K562 (cell line): ENCODE data around the gene CTIF. TPM values are rescaled to one million over a fixed set of nuclear protein-coding genes. Genes with fewer than 3 reads are reported as not detected.

Source experiments
- CXXC5 ChIP-seq: fragments of 250-450 bp; sonication (Bioruptor Pico); IDR thresholded peaks from 2 replicates; pipeline ENCODE4 v1.8.0; 2022; ENCODE audit warnings: inconsistent platforms, mild to moderate bottlenecking, moderate library complexity
- GATAD2A ChIP-seq: fragments of 450-650 bp; IDR thresholded peaks from 2 replicates; pipeline ENCODE4 v1.6.1; 2017
- HCFC1 ChIP-seq: IDR thresholded peaks from 2 replicates; pipeline ENCODE4 v1.6.1; 2012; ENCODE audit warnings: low read depth, low read length, improper control_type of control experiment
- HNRNPLL ChIP-seq: fragments of 200-400 bp; formaldehyde crosslinking; IDR thresholded peaks from 2 replicates; pipeline ENCODE4 v1.6.1; 2017; ENCODE audit warnings: low read length, low read depth, mild to moderate bottlenecking; ENCODE audit not compliant: poor library complexity, severe bottlenecking
- LCOR ChIP-seq: sonication (generic); formaldehyde crosslinking; IDR thresholded peaks from 2 replicates; pipeline ENCODE4 v1.8.0; 2022; ENCODE audit warnings: mild to moderate bottlenecking, missing genetic modification reagents
- PHF20 ChIP-seq: fragments of 450-650 bp; IDR thresholded peaks from 2 replicates; pipeline ENCODE4 v1.6.1; 2018; ENCODE audit not compliant: partially characterized antibody
- POLR2B ChIP-seq: fragments of 450-650 bp; IDR thresholded peaks from 2 replicates; pipeline ENCODE4 v1.6.1; 2018; ENCODE audit warnings: low read depth; ENCODE audit not compliant: partially characterized antibody
- RERE ChIP-seq: sonication (generic); formaldehyde crosslinking; IDR thresholded peaks from 2 replicates; pipeline ENCODE4 v1.8.0; 2023; ENCODE audit warnings: missing genetic modification reagents, mild to moderate bottlenecking, borderline replicate concordance
- RFX1 ChIP-seq: fragments of 450-650 bp; IDR thresholded peaks from 2 replicates; pipeline ENCODE4 v1.6.1; 2016; ENCODE audit warnings: mild to moderate bottlenecking, moderate library complexity
- SRSF9 ChIP-seq: fragments of 200-400 bp; formaldehyde crosslinking; IDR thresholded peaks from 2 replicates; pipeline ENCODE4 v1.6.1; 2017; ENCODE audit warnings: low read depth, low read length, borderline replicate concordance
- polyA plus RNA-seq, 8 experiments: library from polyadenylated mRNA; depleted of rRNA in 4 of 8; stranded (reverse) in 5 of 8; unstranded in 3 of 8; fragments of >200 nt; fragmentation: Nextera tagmentation in 2 of 8; fragmentation: Illumina TruSeq in 1 of 8; extraction: Ambion mirVana in 2 of 8; extraction: Trizol in 1 of 8; gene quantifications; 2 replicates each; pipeline versions ENCODE4 v1.2.1 to v1.2.3, GENCODE V29; 2011 to 2014; ENCODE audit warnings: inconsistent platforms in 1 of 8, missing spikeins in 1 of 8
- total RNA-seq, 7 experiments: library from RNA; depleted of rRNA in 6 of 7; stranded (reverse); fragments of >200 nt in 6 of 7; fragmentation: Illumina TruSeq in 2 of 7; extraction: Trizol in 2 of 7; gene quantifications; 2 replicates each; pipeline versions ENCODE4 v1.2.1 to v1.2.3, GENCODE V29; 2011 to 2021; ENCODE audit warnings: low replicate concordance in 1 of 7
- TF ChIP-seq, protein P1 (sequence below): fragments of 200-600 bp; sonication (generic); IDR thresholded peaks from one replicate; pipeline ENCODE4 v1.6.1; 2012; ENCODE audit warnings: mild to moderate bottlenecking, low read depth, low read length, inconsistent platforms

The CTIF gene
- total and polyA plus RNA-seq, 9 of the 15 experiments (the other 6 are each of a cell fraction or from before 2014, with no cell fraction given): 0.17 to 11.5 (median 2.2) TPM

DNA sequence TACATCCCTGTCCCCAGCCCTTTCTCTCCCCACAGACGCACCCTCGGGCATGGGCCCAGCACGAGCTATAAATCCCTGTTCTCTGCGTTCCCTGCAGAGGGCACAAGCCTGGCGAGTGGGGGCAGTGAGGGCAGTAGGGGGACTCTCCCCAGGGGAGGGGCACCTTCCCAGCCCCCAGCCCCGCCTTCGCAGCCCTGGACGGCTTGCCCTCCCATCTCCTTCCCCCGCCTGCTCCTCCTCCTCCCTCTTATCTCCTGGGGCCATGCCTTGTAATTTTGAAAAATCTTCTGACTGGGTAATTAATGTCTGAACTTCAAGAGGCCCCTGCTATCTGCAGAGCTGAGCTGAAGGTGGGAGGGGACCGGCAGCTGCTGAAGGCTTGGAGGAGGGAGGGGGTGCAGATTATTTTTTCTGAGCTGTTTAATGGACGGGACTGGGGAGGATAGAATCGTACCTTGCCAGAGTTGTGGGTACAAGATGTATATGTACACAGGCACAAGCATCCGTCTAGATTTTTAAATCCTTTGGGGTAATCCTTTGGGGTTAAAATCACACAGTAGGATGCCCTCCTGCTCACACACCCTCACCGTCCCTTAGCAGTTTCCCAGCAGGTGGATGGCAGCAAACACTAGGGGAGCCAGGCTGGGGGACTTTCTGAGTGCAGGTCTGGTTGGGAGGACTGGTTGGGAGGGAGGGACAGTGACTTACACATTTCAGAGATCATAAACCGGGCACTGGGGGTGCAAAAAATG, 290.0 kb downstream of the CTIF start (continued):
- no peak for TF ChIP-seq RERE (CRISPR knock-in tag)
- no peak for TF ChIP-seq HCFC1
- TF ChIP-seq RFX1: no peak
- TF ChIP-seq HNRNPLL: no peak
- TF ChIP-seq, protein P1, sequence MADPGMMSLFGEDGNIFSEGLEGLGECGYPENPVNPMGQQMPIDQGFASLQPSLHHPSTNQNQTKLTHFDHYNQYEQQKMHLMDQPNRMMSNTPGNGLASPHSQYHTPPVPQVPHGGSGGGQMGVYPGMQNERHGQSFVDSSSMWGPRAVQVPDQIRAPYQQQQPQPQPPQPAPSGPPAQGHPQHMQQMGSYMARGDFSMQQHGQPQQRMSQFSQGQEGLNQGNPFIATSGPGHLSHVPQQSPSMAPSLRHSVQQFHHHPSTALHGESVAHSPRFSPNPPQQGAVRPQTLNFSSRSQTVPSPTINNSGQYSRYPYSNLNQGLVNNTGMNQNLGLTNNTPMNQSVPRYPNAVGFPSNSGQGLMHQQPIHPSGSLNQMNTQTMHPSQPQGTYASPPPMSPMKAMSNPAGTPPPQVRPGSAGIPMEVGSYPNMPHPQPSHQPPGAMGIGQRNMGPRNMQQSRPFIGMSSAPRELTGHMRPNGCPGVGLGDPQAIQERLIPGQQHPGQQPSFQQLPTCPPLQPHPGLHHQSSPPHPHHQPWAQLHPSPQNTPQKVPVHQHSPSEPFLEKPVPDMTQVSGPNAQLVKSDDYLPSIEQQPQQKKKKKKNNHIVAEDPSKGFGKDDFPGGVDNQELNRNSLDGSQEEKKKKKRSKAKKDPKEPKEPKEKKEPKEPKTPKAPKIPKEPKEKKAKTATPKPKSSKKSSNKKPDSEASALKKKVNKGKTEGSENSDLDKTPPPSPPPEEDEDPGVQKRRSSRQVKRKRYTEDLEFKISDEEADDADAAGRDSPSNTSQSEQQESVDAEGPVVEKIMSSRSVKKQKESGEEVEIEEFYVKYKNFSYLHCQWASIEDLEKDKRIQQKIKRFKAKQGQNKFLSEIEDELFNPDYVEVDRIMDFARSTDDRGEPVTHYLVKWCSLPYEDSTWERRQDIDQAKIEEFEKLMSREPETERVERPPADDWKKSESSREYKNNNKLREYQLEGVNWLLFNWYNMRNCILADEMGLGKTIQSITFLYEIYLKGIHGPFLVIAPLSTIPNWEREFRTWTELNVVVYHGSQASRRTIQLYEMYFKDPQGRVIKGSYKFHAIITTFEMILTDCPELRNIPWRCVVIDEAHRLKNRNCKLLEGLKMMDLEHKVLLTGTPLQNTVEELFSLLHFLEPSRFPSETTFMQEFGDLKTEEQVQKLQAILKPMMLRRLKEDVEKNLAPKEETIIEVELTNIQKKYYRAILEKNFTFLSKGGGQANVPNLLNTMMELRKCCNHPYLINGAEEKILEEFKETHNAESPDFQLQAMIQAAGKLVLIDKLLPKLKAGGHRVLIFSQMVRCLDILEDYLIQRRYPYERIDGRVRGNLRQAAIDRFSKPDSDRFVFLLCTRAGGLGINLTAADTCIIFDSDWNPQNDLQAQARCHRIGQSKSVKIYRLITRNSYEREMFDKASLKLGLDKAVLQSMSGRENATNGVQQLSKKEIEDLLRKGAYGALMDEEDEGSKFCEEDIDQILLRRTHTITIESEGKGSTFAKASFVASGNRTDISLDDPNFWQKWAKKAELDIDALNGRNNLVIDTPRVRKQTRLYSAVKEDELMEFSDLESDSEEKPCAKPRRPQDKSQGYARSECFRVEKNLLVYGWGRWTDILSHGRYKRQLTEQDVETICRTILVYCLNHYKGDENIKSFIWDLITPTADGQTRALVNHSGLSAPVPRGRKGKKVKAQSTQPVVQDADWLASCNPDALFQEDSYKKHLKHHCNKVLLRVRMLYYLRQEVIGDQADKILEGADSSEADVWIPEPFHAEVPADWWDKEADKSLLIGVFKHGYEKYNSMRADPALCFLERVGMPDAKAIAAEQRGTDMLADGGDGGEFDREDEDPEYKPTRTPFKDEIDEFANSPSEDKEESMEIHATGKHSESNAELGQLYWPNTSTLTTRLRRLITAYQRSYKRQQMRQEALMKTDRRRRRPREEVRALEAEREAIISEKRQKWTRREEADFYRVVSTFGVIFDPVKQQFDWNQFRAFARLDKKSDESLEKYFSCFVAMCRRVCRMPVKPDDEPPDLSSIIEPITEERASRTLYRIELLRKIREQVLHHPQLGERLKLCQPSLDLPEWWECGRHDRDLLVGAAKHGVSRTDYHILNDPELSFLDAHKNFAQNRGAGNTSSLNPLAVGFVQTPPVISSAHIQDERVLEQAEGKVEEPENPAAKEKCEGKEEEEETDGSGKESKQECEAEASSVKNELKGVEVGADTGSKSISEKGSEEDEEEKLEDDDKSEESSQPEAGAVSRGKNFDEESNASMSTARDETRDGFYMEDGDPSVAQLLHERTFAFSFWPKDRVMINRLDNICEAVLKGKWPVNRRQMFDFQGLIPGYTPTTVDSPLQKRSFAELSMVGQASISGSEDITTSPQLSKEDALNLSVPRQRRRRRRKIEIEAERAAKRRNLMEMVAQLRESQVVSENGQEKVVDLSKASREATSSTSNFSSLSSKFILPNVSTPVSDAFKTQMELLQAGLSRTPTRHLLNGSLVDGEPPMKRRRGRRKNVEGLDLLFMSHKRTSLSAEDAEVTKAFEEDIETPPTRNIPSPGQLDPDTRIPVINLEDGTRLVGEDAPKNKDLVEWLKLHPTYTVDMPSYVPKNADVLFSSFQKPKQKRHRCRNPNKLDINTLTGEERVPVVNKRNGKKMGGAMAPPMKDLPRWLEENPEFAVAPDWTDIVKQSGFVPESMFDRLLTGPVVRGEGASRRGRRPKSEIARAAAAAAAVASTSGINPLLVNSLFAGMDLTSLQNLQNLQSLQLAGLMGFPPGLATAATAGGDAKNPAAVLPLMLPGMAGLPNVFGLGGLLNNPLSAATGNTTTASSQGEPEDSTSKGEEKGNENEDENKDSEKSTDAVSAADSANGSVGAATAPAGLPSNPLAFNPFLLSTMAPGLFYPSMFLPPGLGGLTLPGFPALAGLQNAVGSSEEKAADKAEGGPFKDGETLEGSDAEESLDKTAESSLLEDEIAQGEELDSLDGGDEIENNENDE: no peak
- TF ChIP-seq POLR2B: no peak
- no peak for TF ChIP-seq PHF20
- TF ChIP-seq LCOR (CRISPR knock-in tag): no peak
- TF ChIP-seq GATAD2A: no peak
- TF ChIP-seq CXXC5 (CRISPR knock-in tag): peak; percentile 45
- no peak for TF ChIP-seq SRSF9
